ENCODE results near the gene METAP1D.

DNA sequence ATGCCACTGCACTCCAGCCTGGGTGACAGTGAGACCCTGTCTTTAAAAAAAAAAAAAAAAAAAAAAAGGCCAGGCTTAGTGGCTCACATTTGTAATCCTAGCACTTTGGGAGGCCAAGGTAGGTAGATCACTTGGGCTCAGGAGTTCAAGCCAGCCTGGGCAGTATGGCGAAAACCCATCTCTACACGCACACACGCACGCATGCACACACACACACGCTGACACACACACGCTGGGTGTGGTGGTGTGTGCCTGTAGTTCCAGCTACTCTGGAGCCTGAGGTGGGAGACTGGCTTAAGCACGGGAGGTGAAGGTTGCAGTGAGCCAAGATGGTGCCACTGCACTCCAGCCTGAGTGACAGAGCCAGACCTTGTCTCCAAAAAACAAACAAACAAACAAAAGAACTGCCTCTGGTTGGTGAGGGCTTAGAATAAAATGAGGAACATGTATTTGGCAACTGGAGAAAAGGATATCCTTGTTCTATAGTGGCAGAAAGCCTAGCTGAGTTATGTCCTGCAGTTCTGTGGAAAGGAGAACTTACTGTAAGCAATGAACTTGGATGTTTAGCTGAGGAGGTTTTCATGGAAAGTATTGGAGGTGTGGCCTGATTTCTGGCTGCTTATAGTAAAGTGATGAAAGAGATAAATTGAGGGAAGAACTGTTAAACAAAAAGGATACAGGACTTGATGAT, 43.5 kb upstream of the METAP1D start:
- TF ChIP-seq SIN3A (IDR thresholded peaks at IDR 0.05; ENCODE audit: borderline replicate concordance, insufficient read depth, low read length) = no peak
- TF ChIP-seq, protein P1, sequence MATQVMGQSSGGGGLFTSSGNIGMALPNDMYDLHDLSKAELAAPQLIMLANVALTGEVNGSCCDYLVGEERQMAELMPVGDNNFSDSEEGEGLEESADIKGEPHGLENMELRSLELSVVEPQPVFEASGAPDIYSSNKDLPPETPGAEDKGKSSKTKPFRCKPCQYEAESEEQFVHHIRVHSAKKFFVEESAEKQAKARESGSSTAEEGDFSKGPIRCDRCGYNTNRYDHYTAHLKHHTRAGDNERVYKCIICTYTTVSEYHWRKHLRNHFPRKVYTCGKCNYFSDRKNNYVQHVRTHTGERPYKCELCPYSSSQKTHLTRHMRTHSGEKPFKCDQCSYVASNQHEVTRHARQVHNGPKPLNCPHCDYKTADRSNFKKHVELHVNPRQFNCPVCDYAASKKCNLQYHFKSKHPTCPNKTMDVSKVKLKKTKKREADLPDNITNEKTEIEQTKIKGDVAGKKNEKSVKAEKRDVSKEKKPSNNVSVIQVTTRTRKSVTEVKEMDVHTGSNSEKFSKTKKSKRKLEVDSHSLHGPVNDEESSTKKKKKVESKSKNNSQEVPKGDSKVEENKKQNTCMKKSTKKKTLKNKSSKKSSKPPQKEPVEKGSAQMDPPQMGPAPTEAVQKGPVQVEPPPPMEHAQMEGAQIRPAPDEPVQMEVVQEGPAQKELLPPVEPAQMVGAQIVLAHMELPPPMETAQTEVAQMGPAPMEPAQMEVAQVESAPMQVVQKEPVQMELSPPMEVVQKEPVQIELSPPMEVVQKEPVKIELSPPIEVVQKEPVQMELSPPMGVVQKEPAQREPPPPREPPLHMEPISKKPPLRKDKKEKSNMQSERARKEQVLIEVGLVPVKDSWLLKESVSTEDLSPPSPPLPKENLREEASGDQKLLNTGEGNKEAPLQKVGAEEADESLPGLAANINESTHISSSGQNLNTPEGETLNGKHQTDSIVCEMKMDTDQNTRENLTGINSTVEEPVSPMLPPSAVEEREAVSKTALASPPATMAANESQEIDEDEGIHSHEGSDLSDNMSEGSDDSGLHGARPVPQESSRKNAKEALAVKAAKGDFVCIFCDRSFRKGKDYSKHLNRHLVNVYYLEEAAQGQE (IDR thresholded peaks at IDR 0.05; ENCODE audit: insufficient read depth in 1 of 2, low read depth in 2 of 2, low read length in 2 of 2) = no peak
- TF ChIP-seq POLR2AphosphoS5 (IDR thresholded peaks at IDR 0.05; ENCODE audit: low read depth, low read length) = no peak
- no peak for TF ChIP-seq TAF1 (IDR thresholded peaks at IDR 0.05; ENCODE audit: borderline replicate concordance, insufficient read depth, low read length)
